ENCODE measurements around the gene XPO4. TPM values are rescaled to one million over a fixed set of nuclear protein-coding genes. Genes with fewer than 3 reads are reported as not detected.

XPO4 gene
- total and polyA plus RNA-seq, 2 of the 8 experiments (the other 6 are each of a cell fraction or from before 2014, with no cell fraction given), result 11.9 to 33.3 TPM

DNA sequence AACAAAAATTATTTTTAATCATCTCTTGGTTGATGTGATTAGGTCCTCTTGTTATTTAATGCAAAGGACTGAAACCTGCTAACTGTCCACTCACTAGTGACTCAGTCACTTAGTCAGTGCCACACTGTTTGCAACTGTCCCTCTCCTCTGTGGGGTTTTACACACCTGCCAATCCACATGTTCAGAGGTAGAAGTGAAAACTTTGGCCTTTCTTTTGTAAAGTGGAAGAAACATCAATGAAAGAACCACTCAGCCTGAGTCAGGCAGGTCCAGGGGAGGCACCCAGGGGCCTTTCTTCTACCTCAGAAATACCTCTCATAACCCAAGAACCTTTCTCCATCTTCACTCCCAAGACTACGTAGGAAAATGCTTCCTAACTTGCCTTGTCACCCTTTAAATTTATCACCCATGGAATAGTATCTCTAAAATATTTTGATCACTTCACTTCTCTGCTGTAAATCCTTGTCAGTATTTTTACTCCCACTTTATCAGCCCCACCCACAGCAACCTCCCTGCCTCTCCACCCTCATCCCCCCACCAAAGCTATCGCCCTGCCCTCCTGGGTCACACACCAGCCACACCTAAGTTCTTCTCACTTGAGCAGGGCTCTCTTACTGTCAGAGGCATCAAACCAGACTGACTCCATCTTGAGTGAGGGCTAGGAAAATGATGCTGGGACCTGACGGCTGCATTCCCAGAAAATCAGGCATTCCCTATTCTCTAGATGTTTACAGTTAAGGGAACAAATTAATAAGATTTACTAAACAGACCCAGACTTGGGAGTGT lies 99.2 kb downstream of the XPO4 start (continued):
- TF ChIP-seq SRF (IDR thresholded peaks at IDR 0.05; ENCODE audit: low read depth, low read length) (no peak), SP4 (IDR thresholded peaks at IDR 0.05; ENCODE audit: low read length) (no peak), PHF8 (conservative IDR thresholded peaks at IDR 0.05; ENCODE audit: low read depth, low read length) (no peak), CBX8 (IDR thresholded peaks at IDR 0.05; ENCODE audit: borderline replicate concordance, low read depth, low read length) (no peak), CHD2 (IDR thresholded peaks at IDR 0.05; ENCODE audit: low read length) (no peak), CBX5 (IDR thresholded peaks at IDR 0.05; ENCODE audit: low read depth, low read length) (no peak), MAFK (IDR thresholded peaks at IDR 0.05; ENCODE audit: low read depth, low read length) (no peak)
